Subcutaneous abdominal adipose tissue (tissue), 5 donors: ENCODE measurements around the gene OR7G2.
"Not testable (repeated sequence)": the region's sequence is repeated elsewhere in the genome, so short reads cannot be mapped to it uniquely, and the experiment has no call there.

ENCODE experiments used
- H3K27ac ChIP-seq: one replicate; pipeline ENCODE4 v1.7.0; 2013; ENCODE audit warnings: low read depth, mild to moderate bottlenecking, inconsistent platforms, low read length, moderate library complexity
- H3K27me3 ChIP-seq, 5 donors: one replicate each; pipeline ENCODE4 v1.7.0; 2013; ENCODE audit warnings: low read length in 5 of 5, inconsistent platforms in 1 of 5; ENCODE audit not compliant: control insufficient read depth in 5 of 5, insufficient read depth in 4 of 5
- H3K36me3 ChIP-seq, 5 donors: one replicate each; pipeline ENCODE4 v1.7.0; 2013; ENCODE audit warnings: low read length in 5 of 5; ENCODE audit not compliant: control insufficient read depth in 5 of 5, insufficient read depth in 5 of 5
- H3K4me1 ChIP-seq, 5 donors: one replicate each; pipeline ENCODE4 v1.7.0; 2013; ENCODE audit warnings: low read length in 5 of 5, mild to moderate bottlenecking in 3 of 5, moderate library complexity in 1 of 5; ENCODE audit not compliant: control insufficient read depth in 5 of 5, insufficient read depth in 5 of 5
- H3K4me3 ChIP-seq, 5 donors: one replicate each; pipeline ENCODE4 v1.7.0; 2013; ENCODE audit warnings: low read length in 5 of 5, low read depth in 1 of 5
- H3K9ac ChIP-seq, 5 donors: one replicate each; pipeline ENCODE4 v1.7.0; 2013; ENCODE audit warnings: low read length in 5 of 5, mild to moderate bottlenecking in 4 of 5, moderate library complexity in 3 of 5
- H3K9me3 ChIP-seq, 5 donors: one replicate each; pipeline ENCODE4 v1.7.0; 2013; ENCODE audit warnings: low read length in 5 of 5; ENCODE audit not compliant: control insufficient read depth in 5 of 5
- donor health status: healthy.
- donor health status: healthy.
- donor health status: healthy.
- donor health status: healthy.
- donor health status: healthy.

OR7G2 gene

GRCh38 chr19:9057505-9058258 is 49.6 kb downstream of the OR7G2 start:
- H3K4me3 ChIP-seq = no peak overlapping the region
- no peaks in the 10 kb centered on the region for H3K4me1 ChIP-seq
- no peak overlapping the region for H3K9ac ChIP-seq
- H3K36me3 ChIP-seq = no peaks in the 10 kb centered on the region
- no peaks in the 10 kb centered on the region for H3K27me3 ChIP-seq
- H3K27ac ChIP-seq = no peak overlapping the region
- no peaks in the 10 kb centered on the region for H3K9me3 ChIP-seq

GRCh38 chr19:9056131-9056530 is 51.1 kb downstream of the OR7G2 start:
- not testable (repeated sequence) for H3K9ac ChIP-seq, H3K4me1 ChIP-seq, H3K9me3 ChIP-seq, H3K27ac ChIP-seq, H3K4me3 ChIP-seq, H3K36me3 ChIP-seq, H3K27me3 ChIP-seq

DNA sequence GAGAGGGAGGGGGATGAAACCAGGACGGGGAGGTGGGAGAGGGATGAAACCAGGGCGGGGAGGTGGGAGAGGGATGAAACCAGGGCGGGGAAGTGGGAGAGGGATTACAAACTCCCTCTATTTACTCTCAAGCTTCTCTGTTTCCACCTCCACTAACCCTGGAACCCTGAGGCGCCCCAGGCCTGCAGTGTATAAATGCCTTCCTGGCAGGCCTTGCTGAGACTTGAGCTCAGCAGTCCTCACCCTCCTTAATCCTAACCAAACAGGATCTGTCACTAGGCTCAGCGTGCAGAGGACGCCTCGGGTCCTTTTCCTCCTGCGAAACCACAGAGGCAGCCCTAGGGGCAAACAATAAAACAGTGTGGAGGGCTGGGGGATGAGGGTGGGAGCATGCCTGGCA is 52.5 kb downstream of the OR7G2 start:
- no peaks in the 10 kb centered on the region for H3K27me3 ChIP-seq
- H3K4me3 ChIP-seq = no peak overlapping the region
- H3K4me1 ChIP-seq = no peaks in the 10 kb centered on the region
- H3K9ac ChIP-seq = no peak overlapping the region
- no peak overlapping the region for H3K27ac ChIP-seq
- H3K9me3 ChIP-seq = no peaks in the 10 kb centered on the region
- H3K36me3 ChIP-seq = no peaks in the 10 kb centered on the region

DNA sequence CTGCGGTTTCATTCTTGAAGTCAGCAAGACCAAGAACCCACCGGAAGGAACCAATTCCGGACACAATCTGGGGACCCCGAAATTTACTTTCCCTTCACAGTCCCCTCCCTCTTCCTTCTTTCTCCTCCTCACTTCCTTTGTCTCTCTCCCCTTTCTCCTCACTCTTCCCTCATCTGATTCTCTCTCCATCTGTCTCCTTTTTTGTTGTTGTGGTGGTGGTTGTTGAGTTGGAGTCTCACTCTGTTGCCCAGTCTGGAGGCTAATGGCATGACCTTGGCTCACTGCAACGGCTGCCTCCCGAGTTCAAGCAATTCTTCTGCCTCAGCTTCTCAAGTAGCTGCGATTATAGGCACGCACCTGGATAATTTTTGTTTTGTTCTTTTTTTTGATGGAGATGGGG is 53.1 kb downstream of the OR7G2 start:
- H3K27me3 ChIP-seq = no peaks in the 10 kb centered on the region
- no peaks in the 10 kb centered on the region for H3K9me3 ChIP-seq
- H3K4me1 ChIP-seq = no peaks in the 10 kb centered on the region
- H3K4me3 ChIP-seq = no peak overlapping the region
- H3K36me3 ChIP-seq = no peaks in the 10 kb centered on the region
- no peak overlapping the region for H3K27ac ChIP-seq
- no peak overlapping the region for H3K9ac ChIP-seq

DNA sequence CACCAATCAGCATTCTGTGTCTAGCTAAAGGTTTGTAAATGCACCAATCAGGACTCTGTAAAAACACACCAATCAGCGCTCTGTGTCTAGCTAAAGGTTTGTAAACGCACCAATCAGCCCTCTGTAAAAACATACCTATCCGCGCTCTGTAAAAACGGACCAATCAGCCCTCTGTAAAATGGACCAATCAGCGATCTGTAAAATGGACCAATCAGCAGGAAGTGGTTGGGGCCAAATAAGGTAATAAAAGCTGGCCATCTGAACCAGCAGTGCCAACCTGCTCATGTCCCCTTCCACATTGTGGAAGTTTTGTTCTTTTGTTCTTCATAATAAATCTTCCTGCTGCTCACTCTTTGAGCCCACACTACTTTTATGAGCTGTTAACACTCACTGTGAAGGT is 53.6 kb downstream of the OR7G2 start:
- H3K27ac ChIP-seq, H3K9ac ChIP-seq, H3K4me1 ChIP-seq, H3K9me3 ChIP-seq, H3K4me3 ChIP-seq, H3K27me3 ChIP-seq, H3K36me3 ChIP-seq: not testable (repeated sequence)

- no peaks in the 10 kb centered on the region for H3K36me3 ChIP-seq
- no peaks in the 10 kb centered on the region for H3K27me3 ChIP-seq
- H3K4me1 ChIP-seq = no peaks in the 10 kb centered on the region
- H3K9me3 ChIP-seq = no peaks in the 10 kb centered on the region
- no peak overlapping the region for H3K27ac ChIP-seq
- no peak overlapping the region for H3K9ac ChIP-seq
- no peak overlapping the region for H3K4me3 ChIP-seq
Observed at GRCh38 chr19:9052894-9053293, 54.4 kb downstream of the OR7G2 start.
